ENCODE results near the gene BICD2.

- TF ChIP-seq CTCF (IDR thresholded peaks at IDR 0.05; ENCODE audit: insufficient read depth, low read length, poor library complexity, severe bottlenecking) (no peak), EZH2phosphoT487 (conservative IDR thresholded peaks at IDR 0.05; ENCODE audit: low read length) (no peak)
Observed at GRCh38 chr9:92710368-92710767, 54.3 kb downstream of the BICD2 start.
